ENCODE measurements around the gene SPATA2L. TPM values are rescaled to one million over a fixed set of nuclear protein-coding genes. Genes with fewer than 3 reads are reported as not detected.

SPATA2L gene
- total RNA-seq, 2 experiments from 2014 or later = 0.93 to 1.2 TPM

GRCh38 chr16:89711601-89712273 lies 10.2 kb upstream of the SPATA2L start:
- H3K36me3 Mint-ChIP-seq (ENCODE audit: low read depth) = peaks cover 9% of the 10 kb centered on the region
- intact Hi-C loops (cut with micrococcal nuclease) = loop anchor here (1.0 kb wide), 2 partner anchors 9 to 11 kb away; no protein-coding TSS in a partner anchor
- H3K27ac Mint-ChIP-seq = no peak overlapping the region

GRCh38 chr16:89710709-89711564 lies 9.4 kb upstream of the SPATA2L start:
- no peak for DNase-seq
- Mint-ChIP-seq H3K27ac (no peak overlapping the region), H3K9me3 (no peaks in the 10 kb centered on the region), H3K4me1 (ENCODE audit: low read depth) (peaks cover 19% of the 10 kb centered on the region), H3K36me3 (ENCODE audit: low read depth) (peaks cover 9% of the 10 kb centered on the region), H3K4me3 (no peak overlapping the region), H3K27me3 (ENCODE audit: low read depth) (no peaks in the 10 kb centered on the region)
- intact Hi-C loops (cut with micrococcal nuclease) = loop anchor here (1.0 kb wide), 2 partner anchors 9 to 11 kb away; no protein-coding TSS in a partner anchor
- CTCF ChIA-PET = interaction anchor here (0.6 to 2.8 kb wide), 2 partner anchors 11 to 79 kb away, joined by 6 to 15 read pairs; no protein-coding TSS in a partner anchor

More at GRCh38 chr16:89711601-89712273, 10.2 kb upstream of the SPATA2L start:
- CTCF ChIA-PET = interaction anchor here (1.1 kb wide), 1 partner anchor 11 kb away, joined by 6 read pairs; no protein-coding TSS in a partner anchor
- Mint-ChIP-seq H3K9me3 (no peaks in the 10 kb centered on the region), H3K4me3 (peak overlapping the region; percentile 76), H3K4me1 (ENCODE audit: low read depth) (peaks cover 13% of the 10 kb centered on the region), H3K27me3 (ENCODE audit: low read depth) (no peaks in the 10 kb centered on the region)
- DNase-seq = peak; percentile 78

- intact Hi-C loops (cut with micrococcal nuclease) = no loop called here
- Mint-ChIP-seq H3K27ac (no peak overlapping the region), H3K9me3 (no peaks in the 10 kb centered on the region), H3K27me3 (ENCODE audit: low read depth) (no peaks in the 10 kb centered on the region), H3K36me3 (ENCODE audit: low read depth) (peaks cover 8% of the 10 kb centered on the region), H3K4me1 (ENCODE audit: low read depth) (peaks cover 20% of the 10 kb centered on the region), H3K4me3 (peak overlapping the region; percentile 49)
- CTCF ChIA-PET = interaction anchor here (2.8 kb wide), 1 partner anchor 10 kb away, joined by 15 read pairs; no protein-coding TSS in a partner anchor
- no peak for DNase-seq
Measured at GRCh38 chr16:89709716-89710432, 8.4 kb upstream of the SPATA2L start.

GRCh38 chr16:89709166-89709565 lies 7.7 kb upstream of the SPATA2L start:
- H3K4me3 Mint-ChIP-seq = no peak overlapping the region
- H3K36me3 Mint-ChIP-seq (ENCODE audit: low read depth) = peaks cover 3% of the 10 kb centered on the region
- no peak overlapping the region for H3K27ac Mint-ChIP-seq
- H3K9me3 Mint-ChIP-seq = no peaks in the 10 kb centered on the region
- intact Hi-C loops (cut with micrococcal nuclease) = no loop called here
- H3K27me3 Mint-ChIP-seq (ENCODE audit: low read depth) = no peaks in the 10 kb centered on the region
- CTCF ChIA-PET = interaction anchor here (2.8 kb wide), 1 partner anchor 9 kb away, joined by 15 read pairs; no protein-coding TSS in a partner anchor
- DNase-seq = no peak
- peaks cover 16% of the 10 kb centered on the region for H3K4me1 Mint-ChIP-seq (ENCODE audit: low read depth)

- Mint-ChIP-seq H3K27me3 (ENCODE audit: low read depth) (no peaks in the 10 kb centered on the region), H3K27ac (no peak overlapping the region), H3K4me1 (ENCODE audit: low read depth) (peaks cover 12% of the 10 kb centered on the region), H3K36me3 (ENCODE audit: low read depth) (no peaks in the 10 kb centered on the region), H3K4me3 (no peak overlapping the region), H3K9me3 (no peaks in the 10 kb centered on the region)
- DNase-seq = no peak
- CTCF ChIA-PET = interaction anchor here (1.0 to 4.2 kb wide), 4 partner anchors 8 to 202 kb away, joined by 3 to 66 read pairs (median 10); no protein-coding TSS in a partner anchor
- intact Hi-C loops (cut with micrococcal nuclease) = no loop called here
Measured at GRCh38 chr16:89708481-89708931, 7.0 kb upstream of the SPATA2L start.

GRCh38 chr16:89707695-89708094 lies 6.2 kb upstream of the SPATA2L start:
- no peak for DNase-seq
- Mint-ChIP-seq H3K4me1 (ENCODE audit: low read depth) (peaks cover 11% of the 10 kb centered on the region), H3K27ac (no peak overlapping the region), H3K36me3 (ENCODE audit: low read depth) (no peaks in the 10 kb centered on the region), H3K27me3 (ENCODE audit: low read depth) (no peaks in the 10 kb centered on the region), H3K9me3 (no peaks in the 10 kb centered on the region), H3K4me3 (no peak overlapping the region)
- CTCF ChIA-PET = interaction anchor here (1.0 to 4.2 kb wide), 4 partner anchors 85 to 203 kb away, joined by 3 to 66 read pairs (median 21); no protein-coding TSS in a partner anchor
- intact Hi-C loops (cut with micrococcal nuclease) = no loop called here

GRCh38 chr16:89706518-89707260 lies 5.2 kb upstream of the SPATA2L start:
- no peaks in the 10 kb centered on the region for H3K27me3 Mint-ChIP-seq (ENCODE audit: low read depth)
- CTCF ChIA-PET = interaction anchor here (0.5 to 4.2 kb wide), 25 partner anchors 8 to 376 kb away, joined by 3 to 66 read pairs (median 4); partner anchors contain the start of gene VPS9D1
- H3K27ac Mint-ChIP-seq = no peak overlapping the region
- peaks cover 16% of the 10 kb centered on the region for H3K4me1 Mint-ChIP-seq (ENCODE audit: low read depth)
- intact Hi-C loops (cut with micrococcal nuclease) = loop anchor here (1.0 kb wide), 2 partner anchors 87 to 155 kb away; no protein-coding TSS in a partner anchor
- H3K4me3 Mint-ChIP-seq = no peak overlapping the region
- no peaks in the 10 kb centered on the region for H3K36me3 Mint-ChIP-seq (ENCODE audit: low read depth)
- no peaks in the 10 kb centered on the region for H3K9me3 Mint-ChIP-seq
- DNase-seq = no peak

- Mint-ChIP-seq H3K4me3 (no peak overlapping the region), H3K9me3 (no peaks in the 10 kb centered on the region), H3K36me3 (ENCODE audit: low read depth) (no peaks in the 10 kb centered on the region), H3K27me3 (ENCODE audit: low read depth) (no peaks in the 10 kb centered on the region), H3K27ac (no peak overlapping the region), H3K4me1 (ENCODE audit: low read depth) (peaks cover 22% of the 10 kb centered on the region)
- no peak for DNase-seq
- intact Hi-C loops (cut with micrococcal nuclease) = no loop called here
- CTCF ChIA-PET = interaction anchor here (0.7 to 4.2 kb wide), 10 partner anchors 9 to 205 kb away, joined by 3 to 66 read pairs (median 7); partner anchors contain the start of gene TCF25
Measured at GRCh38 chr16:89705006-89705405, 3.5 kb upstream of the SPATA2L start.

- intact Hi-C loops (cut with micrococcal nuclease) = loop anchor here (5.0 kb wide), 1 partner anchor 293 kb away; no protein-coding TSS in a partner anchor
- no peaks in the 10 kb centered on the region for H3K27me3 Mint-ChIP-seq (ENCODE audit: low read depth)
- CTCF ChIA-PET = interaction anchor here (0.7 to 3.8 kb wide), 6 partner anchors 13 to 156 kb away, joined by 3 to 38 read pairs (median 3); no protein-coding TSS in a partner anchor
- H3K9me3 Mint-ChIP-seq = no peaks in the 10 kb centered on the region
- no peaks in the 10 kb centered on the region for H3K36me3 Mint-ChIP-seq (ENCODE audit: low read depth)
- no peak overlapping the region for H3K27ac Mint-ChIP-seq
- H3K4me1 Mint-ChIP-seq (ENCODE audit: low read depth) = peaks cover 25% of the 10 kb centered on the region
- no peak overlapping the region for H3K4me3 Mint-ChIP-seq
- DNase-seq = no peak
Measured at GRCh38 chr16:89704281-89704680, 2.8 kb upstream of the SPATA2L start.

- Mint-ChIP-seq H3K27me3 (ENCODE audit: low read depth) (no peaks in the 10 kb centered on the region), H3K4me1 (ENCODE audit: low read depth) (peaks cover 22% of the 10 kb centered on the region), H3K36me3 (ENCODE audit: low read depth) (no peaks in the 10 kb centered on the region), H3K27ac (peak overlapping the region; percentile 63), H3K4me3 (peak overlapping the region; percentile 75), H3K9me3 (no peaks in the 10 kb centered on the region)
- CTCF ChIA-PET = interaction anchor here (0.7 to 3.2 kb wide), 29 partner anchors 9 to 320 kb away, joined by 3 to 28 read pairs (median 4); partner anchors contain the start of genes CDK10 and TCF25
- peak; percentile 65 for DNase-seq
- intact Hi-C loops (cut with micrococcal nuclease) = loop anchor here (1.0 to 5.0 kb wide), 8 partner anchors 15 to 296 kb away; partner anchors contain the start of genes CDK10, FANCA, RPL13 and ZNF276
Measured at GRCh38 chr16:89700649-89701424, 668 bp downstream of the SPATA2L start.
